ENCODE data around the gene PHACTR2. TPM values are rescaled to one million over a fixed set of nuclear protein-coding genes. Genes with fewer than 3 reads are reported as not detected.
A peak's percentile ranks its signal among the peaks of the same experiment; 100 is the strongest.
"Not testable (repeated sequence)": the region's sequence is repeated elsewhere in the genome, so short reads cannot be mapped to it uniquely, and the experiment has no call there.

The PHACTR2 gene
- total RNA-seq, 3 donors from 2014 or later, result 25.7 to 33.4 (median 26.2) TPM

DNA sequence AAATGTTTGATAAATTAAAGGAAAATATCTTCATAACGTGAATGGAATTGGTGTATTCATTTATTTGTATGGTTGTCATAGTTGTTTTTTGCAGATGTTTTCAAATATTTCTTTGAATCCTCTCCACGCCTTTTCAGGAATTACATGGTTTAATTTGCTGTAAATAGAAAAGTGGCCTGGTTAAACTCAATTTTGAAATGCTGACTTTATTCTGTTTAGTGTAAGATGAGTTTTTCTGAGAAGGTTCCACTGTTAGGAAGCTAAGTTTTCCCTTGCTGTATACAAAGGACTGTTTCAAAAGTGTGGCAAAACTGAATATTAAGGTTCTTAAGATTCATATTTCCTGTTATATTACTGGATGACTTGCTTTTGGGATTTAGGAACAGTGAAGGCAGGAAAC, 186.0 kb downstream of the PHACTR2 start:
- no peaks in the 10 kb centered on the region for H3K4me1 Mint-ChIP-seq (ENCODE audit: low read depth)
- peaks cover 53% of the 10 kb centered on the region for H3K36me3 Mint-ChIP-seq (ENCODE audit: insufficient read depth)
- H3K4me3 Mint-ChIP-seq, result no peak overlapping the region
- H3K9me3 Mint-ChIP-seq, result peaks cover 4% of the 10 kb centered on the region
- ATAC-seq, result no peak
- H3K27me3 Mint-ChIP-seq (ENCODE audit: low read depth), result no peaks in the 10 kb centered on the region
- no peak for DNase-seq

DNA sequence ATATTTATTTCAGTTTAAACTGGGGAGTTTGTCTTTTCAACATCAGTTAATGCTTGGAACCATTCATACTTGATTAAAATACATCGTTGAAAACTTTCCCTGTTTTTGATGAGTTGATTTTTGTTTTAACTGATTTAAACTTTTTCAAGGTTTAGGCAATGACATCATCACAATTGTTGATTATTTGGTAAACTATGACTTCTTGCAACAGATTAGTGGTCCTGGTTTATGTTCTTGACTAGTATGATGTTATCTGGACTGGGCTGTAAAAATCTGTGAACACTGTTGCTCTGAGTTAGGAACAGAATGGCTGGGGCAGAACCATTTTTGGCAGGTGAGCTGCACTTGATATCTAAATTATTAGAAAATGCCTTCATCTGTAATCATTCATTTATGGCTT, 186.5 kb downstream of the PHACTR2 start, which contains the start of gene ZC2HC1B:
TSS of gene ZC2HC1B (plus strand) at position 241 of the 400 bp plus-strand sequence. CDS start at position 307, 66 bp downstream.
- no peak for DNase-seq
- no peak within 1 kb of the TSS for H3K4me3 Mint-ChIP-seq
- ATAC-seq, result no peak
- H3K4me1 Mint-ChIP-seq (ENCODE audit: low read depth), result no peaks in the 10 kb centered on the region
- peaks cover 4% of the 10 kb centered on the region for H3K9me3 Mint-ChIP-seq
- no peaks in the 10 kb centered on the region for H3K27me3 Mint-ChIP-seq (ENCODE audit: low read depth)
- H3K36me3 Mint-ChIP-seq (ENCODE audit: insufficient read depth), result peaks cover 48% of the 10 kb centered on the region

DNA sequence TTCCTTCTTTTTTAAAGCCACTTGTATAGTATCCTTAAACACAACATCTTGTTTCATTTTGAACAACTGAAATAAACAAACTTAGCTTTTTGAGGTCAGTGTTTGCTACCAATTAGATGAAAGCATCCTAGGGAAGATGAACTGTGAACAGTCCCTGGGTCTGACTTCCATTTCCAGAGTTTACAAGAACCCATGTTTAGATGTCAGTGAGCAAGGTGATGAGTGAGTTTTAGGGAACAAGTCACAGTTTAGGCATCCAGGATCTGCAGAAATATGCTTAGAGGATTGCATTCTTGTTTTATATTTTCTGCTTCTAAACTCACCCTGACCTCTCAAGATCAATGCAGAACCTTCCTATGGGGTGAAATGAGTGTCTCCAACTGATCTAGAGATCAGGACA, 189.5 kb downstream of the PHACTR2 start:
- H3K36me3 Mint-ChIP-seq (ENCODE audit: insufficient read depth), result peaks cover 32% of the 10 kb centered on the region
- H3K27me3 Mint-ChIP-seq (ENCODE audit: low read depth), result no peaks in the 10 kb centered on the region
- no peaks in the 10 kb centered on the region for H3K4me1 Mint-ChIP-seq (ENCODE audit: low read depth)
- H3K4me3 Mint-ChIP-seq, result no peak overlapping the region
- ATAC-seq (no peak), DNase-seq (no peak)
- peaks cover 4% of the 10 kb centered on the region for H3K9me3 Mint-ChIP-seq

DNA sequence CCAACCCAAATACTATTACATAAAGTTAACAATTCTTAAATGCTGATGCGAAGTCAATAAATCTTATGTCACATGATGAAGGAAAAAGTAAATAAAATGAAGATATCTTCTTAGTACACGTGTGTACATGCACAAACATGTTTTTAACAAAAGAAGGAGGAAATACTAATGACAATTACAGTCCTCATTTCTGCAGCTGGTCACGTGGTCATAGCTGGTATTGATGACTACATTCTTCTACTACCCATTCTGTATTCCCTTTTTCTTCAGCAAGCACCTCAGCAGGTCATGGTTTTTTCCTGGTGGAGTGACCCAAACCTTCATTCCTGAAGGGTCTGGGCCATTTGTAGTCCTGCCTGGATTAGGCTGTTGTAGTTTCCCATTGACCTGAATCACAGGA, 191.0 kb downstream of the PHACTR2 start:
- H3K4me3 Mint-ChIP-seq; H3K4me1 Mint-ChIP-seq (ENCODE audit: low read depth); H3K9me3 Mint-ChIP-seq; DNase-seq; H3K27me3 Mint-ChIP-seq (ENCODE audit: low read depth); ATAC-seq: not testable (repeated sequence)
- H3K36me3 Mint-ChIP-seq (ENCODE audit: insufficient read depth), result peaks cover 23% of the 10 kb centered on the region

DNA sequence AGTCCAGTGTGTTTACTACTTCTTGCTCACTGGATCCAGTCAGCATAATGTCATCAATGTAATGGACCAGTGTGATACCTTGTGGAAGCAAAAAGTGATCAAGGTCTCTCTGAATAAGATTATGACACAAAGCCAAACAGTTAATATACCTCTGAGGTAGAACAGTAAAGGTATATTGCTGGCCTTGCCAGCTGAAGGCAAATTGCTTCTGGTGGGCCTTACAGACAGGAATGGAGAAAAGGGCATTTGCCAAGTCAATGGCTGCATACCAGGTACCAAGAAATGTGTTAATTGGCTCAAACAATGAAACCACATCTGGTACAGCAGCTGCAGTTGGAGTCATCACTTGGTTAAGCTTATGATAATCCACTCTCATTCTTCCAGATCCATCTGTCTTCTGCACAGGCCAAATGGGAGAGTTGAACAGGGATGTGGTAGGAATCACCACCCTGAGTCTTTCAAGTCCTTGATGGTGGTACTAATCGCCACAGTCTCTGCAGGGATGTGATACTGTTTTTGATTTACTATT, 193.5 kb downstream of the PHACTR2 start:
- DNase-seq; H3K4me1 Mint-ChIP-seq (ENCODE audit: low read depth); H3K27me3 Mint-ChIP-seq (ENCODE audit: low read depth); ATAC-seq; H3K4me3 Mint-ChIP-seq; H3K36me3 Mint-ChIP-seq (ENCODE audit: insufficient read depth): not testable (repeated sequence)
- H3K9me3 Mint-ChIP-seq, result peaks cover 17% of the 10 kb centered on the region

DNA sequence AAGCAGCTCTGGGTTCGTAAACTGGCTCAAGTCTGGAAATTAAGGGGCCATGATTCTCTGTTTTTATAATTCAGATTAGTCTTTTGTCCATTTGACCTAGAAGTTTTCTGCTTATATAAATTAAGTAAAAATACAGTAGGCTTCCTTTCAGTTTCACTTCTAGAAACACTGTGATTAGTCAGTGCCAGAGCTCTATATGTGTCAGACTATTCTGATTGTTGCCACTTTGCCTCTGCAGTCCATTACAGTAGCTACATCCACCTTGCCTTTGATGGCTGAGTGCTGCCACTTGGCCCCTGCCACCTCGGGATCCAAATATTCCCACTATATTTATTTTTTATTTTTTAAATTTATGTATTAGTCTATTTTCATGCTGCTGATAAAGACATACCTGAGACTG, 194.4 kb downstream of the PHACTR2 start:
- H3K27me3 Mint-ChIP-seq (ENCODE audit: low read depth), result no peaks in the 10 kb centered on the region
- H3K36me3 Mint-ChIP-seq (ENCODE audit: insufficient read depth), result peaks cover 4% of the 10 kb centered on the region
- H3K4me3 Mint-ChIP-seq, result no peak overlapping the region
- H3K9me3 Mint-ChIP-seq, result peaks cover 14% of the 10 kb centered on the region
- H3K4me1 Mint-ChIP-seq (ENCODE audit: low read depth), result peaks cover 5% of the 10 kb centered on the region
- no peak for DNase-seq
- peak; percentile 80 to 91 for ATAC-seq

DNA sequence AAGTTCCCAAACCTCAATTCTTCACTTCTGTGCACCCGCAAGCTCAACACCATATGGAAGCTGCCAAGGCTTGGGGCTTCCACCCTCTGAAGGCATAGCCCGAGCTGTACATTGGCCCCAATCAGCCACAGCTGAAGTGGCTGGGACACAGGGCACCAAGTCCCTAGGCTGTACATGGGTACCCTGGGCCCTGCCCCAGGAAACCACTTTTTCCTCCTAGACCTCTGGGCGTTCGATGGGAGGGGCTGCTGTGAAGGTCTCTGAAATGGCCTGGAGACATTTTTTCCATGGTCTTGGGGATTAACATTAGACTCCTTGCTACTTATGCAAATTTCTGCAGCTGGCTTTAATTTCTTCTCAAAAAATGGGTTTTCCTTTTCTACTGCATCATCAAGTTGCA, 195.8 kb downstream of the PHACTR2 start:
- DNase-seq; H3K4me3 Mint-ChIP-seq; H3K4me1 Mint-ChIP-seq (ENCODE audit: low read depth); ATAC-seq; H3K27me3 Mint-ChIP-seq (ENCODE audit: low read depth); H3K36me3 Mint-ChIP-seq (ENCODE audit: insufficient read depth): not testable (repeated sequence)
- peaks cover 16% of the 10 kb centered on the region for H3K9me3 Mint-ChIP-seq

DNA sequence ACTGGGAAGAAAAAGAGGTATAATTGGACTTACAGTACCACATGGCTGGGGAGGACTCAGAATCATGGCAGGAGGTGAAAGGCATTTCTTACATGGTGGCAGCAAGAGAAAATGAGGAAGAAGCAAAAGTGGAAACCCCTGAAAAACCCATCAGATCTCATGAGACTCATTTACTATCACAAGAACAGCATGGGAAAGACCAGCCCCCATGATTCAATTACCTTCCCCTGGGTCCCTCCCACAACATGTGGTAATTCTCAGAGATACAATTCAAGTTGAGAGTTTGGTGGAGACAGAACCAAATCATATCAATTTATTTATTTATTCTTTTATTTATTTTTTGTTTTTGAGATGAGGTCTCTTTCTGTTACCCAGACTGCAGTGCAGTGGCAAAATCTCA, 196.7 kb downstream of the PHACTR2 start:
- ATAC-seq; H3K27me3 Mint-ChIP-seq (ENCODE audit: low read depth); H3K4me1 Mint-ChIP-seq (ENCODE audit: low read depth); DNase-seq; H3K4me3 Mint-ChIP-seq; H3K36me3 Mint-ChIP-seq (ENCODE audit: insufficient read depth): not testable (repeated sequence)
- H3K9me3 Mint-ChIP-seq, result peaks cover 20% of the 10 kb centered on the region

DNA sequence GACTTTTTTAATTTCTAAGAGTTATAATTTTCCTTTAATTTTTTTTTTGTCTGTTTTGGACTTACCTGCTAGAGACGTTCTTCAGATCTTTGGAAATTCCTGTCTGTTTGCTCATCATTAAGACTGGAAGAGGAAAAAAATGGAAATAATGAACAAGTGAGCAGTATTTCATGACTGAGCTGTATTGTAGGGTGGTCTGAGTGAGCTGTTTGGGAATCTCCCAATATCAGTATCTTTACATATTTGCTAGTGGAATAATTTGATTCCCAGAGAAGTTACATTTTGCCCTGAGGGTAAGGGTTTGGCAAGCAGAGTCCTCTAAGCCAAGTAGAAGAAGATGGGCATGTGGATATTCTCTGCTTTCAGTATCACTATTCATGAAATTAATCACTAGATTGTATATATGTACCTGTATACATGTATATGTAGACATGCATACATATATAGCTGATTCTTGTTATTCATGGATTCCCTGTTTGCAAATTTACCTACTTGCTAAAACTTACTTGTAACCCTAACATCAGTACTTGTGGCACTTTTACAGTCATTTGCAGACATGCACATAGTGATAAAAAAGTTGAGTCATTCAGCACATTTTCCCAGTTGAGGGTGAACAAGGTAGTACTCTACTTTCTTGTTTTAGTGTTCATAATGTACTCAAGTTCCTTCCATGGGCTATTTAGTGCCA, 200.0 kb downstream of the PHACTR2 start:
- peaks cover 20% of the 10 kb centered on the region for H3K9me3 Mint-ChIP-seq
- peak; percentile 43 to 63 for ATAC-seq
- H3K27me3 Mint-ChIP-seq (ENCODE audit: low read depth), result no peaks in the 10 kb centered on the region
- DNase-seq, result no peak
- H3K4me3 Mint-ChIP-seq, result no peak overlapping the region
- peaks cover 2% of the 10 kb centered on the region for H3K4me1 Mint-ChIP-seq (ENCODE audit: low read depth)
- H3K36me3 Mint-ChIP-seq (ENCODE audit: insufficient read depth), result no peaks in the 10 kb centered on the region

DNA sequence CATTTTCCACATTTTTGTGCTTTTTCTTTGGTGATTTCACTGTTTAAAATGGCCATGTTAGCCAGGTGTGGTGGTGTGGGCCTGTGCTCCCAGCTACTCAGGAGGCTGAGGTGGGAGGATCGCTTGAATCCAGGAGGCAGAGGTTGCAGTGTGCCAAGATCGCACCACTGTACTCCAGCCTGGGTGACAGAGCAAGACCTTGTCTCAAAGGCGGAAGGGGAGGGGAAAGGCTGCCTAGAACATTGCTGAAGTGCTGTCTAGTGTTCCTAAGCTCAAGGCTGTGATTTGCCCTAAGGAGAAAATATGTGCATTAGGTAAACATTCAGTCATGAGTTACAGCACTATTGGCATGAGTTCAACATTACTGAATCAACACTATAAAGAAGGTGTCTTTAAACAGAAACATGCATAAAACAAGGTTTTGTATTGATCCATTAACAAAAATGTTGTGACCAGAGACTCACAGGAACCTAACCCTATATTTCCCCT, 200.6 kb downstream of the PHACTR2 start:
- H3K9me3 Mint-ChIP-seq, result peaks cover 20% of the 10 kb centered on the region
- H3K36me3 Mint-ChIP-seq (ENCODE audit: insufficient read depth), result no peaks in the 10 kb centered on the region
- H3K27me3 Mint-ChIP-seq (ENCODE audit: low read depth), result no peaks in the 10 kb centered on the region
- H3K4me3 Mint-ChIP-seq, result no peak overlapping the region
- no peaks in the 10 kb centered on the region for H3K4me1 Mint-ChIP-seq (ENCODE audit: low read depth)
- ATAC-seq, result no peak
- DNase-seq, result no peak

DNA sequence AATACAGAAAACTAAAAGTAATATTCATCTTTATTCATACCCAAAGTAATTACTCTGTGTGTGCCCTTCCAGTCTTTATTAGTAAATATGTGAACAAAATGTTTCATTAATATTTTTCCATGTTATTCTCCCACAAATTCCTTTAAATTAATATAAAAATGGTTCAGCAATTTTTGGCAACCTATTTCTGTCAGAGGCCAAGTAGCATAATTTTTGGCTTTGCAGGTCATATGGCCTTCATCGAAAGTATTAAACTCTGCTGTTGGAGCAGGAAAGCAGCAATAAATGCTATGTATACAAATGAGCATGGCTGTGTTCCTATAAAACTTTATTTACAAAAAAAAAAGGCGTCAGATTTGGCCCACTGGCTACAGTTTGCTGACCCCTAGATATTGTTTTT, 202.6 kb downstream of the PHACTR2 start:
- no peak for DNase-seq
- no peaks in the 10 kb centered on the region for H3K36me3 Mint-ChIP-seq (ENCODE audit: insufficient read depth)
- no peaks in the 10 kb centered on the region for H3K4me1 Mint-ChIP-seq (ENCODE audit: low read depth)

More for the DNA sequence above, 202.6 kb downstream of the PHACTR2 start:
- Mint-ChIP-seq H3K4me3 (no peak overlapping the region), H3K27me3 (ENCODE audit: low read depth) (no peaks in the 10 kb centered on the region), H3K9me3 (peaks cover 16% of the 10 kb centered on the region)
- no peak for ATAC-seq

Other genes starting within 250 kb of the PHACTR2 start
- gene ADAT2, start 227.3 kb upstream of the PHACTR2 start, total RNA-seq, result 10 to 100 TPM; 28.8 to 30.9 (median 29.3) TPM
- 10 to 100 TPM; 22.3 to 26.5 (median 25.5) TPM for gene PEX3, start 227.2 kb upstream of the PHACTR2 start, total RNA-seq
- 1 to 10 TPM; 5.2 to 5.6 (median 5.5) TPM for gene FUCA2, start 166.2 kb upstream of the PHACTR2 start, total RNA-seq
- gene LTV1, start 165.4 kb downstream of the PHACTR2 start, total RNA-seq, result 10 to 100 TPM; 91.5 to 98.9 (median 96.2) TPM
- gene ZC2HC1B, start 186.5 kb downstream of the PHACTR2 start, total RNA-seq, result not detected